Measurements from ENCODE around the gene BLACAT1. TPM values are rescaled to one million over a fixed set of nuclear protein-coding genes. Genes with fewer than 3 reads are reported as not detected.

BLACAT1 gene
- total RNA-seq, 1 experiment from 2014 or later: 9.8 TPM

DNA sequence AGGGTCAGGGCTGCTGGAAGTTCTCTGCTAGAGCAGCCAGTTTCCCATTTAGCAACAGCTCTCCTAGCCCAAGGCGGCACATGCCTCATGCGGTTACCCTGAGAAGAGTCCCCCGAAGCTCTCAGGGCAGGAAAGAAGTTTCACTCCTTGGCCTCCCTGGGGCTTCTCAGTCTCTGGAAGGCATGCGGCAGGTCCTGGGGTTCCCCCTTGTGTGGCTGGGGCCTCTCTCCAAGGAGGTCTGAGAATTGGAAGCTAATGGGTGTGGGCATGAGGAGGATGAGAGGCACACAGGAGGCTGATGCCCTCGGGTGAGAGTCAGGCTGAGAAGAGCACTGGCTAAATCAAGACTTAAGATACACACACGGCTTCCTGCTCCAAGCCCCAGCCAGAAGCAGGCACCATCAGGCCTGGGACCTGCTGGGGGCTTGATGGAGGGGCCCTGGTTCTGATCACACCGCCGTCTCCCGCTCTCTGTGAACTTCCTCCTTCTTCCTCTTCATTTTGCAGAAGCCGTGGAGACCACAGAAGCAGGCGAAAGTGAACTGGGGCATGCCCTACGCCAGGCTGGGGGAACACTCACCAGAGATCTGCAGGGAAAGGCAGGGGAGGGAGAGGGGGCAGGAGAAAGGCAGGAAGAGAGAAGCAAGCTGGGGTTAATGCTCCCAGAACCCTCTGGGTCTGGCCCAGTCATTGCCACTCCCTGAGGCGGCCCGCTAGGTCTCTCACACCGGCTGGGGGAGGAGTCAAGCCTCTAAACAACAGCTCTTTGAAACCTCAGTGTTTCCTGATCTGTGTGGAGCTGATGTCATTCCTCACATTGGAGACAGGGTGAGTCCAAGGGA is 15.1 kb downstream of the BLACAT1 start:
- Mint-ChIP-seq H3K36me3 (no peaks in the 10 kb centered on the region), H3K27me3 (ENCODE audit: low read depth) (peaks cover 27% of the 10 kb centered on the region), H3K4me1 (peaks cover 91% of the 10 kb centered on the region), H3K4me3 (no peak overlapping the region), H3K27ac (no peak overlapping the region; the same call in 1 of the 2 replicates), H3K9me3 (no peaks in the 10 kb centered on the region)
- DNase-seq (ENCODE audit: low spot score): peak; percentile 53
- CTCF ChIA-PET: interaction anchor here (0.6 to 10.6 kb wide), 15 partner anchors 11 to 167 kb away, joined by 3 to 210 read pairs (median 5); partner anchors contain the start of gene BLACAT1
- POLR2A ChIA-PET: interaction anchor here (1.2 to 2.5 kb wide), 5 partner anchors 11 to 45 kb away, joined by 3 to 15 read pairs (median 9); partner anchors contain the start of gene BLACAT1
- ATAC-seq: peak; percentile 16
- TF ChIP-seq, protein P1, sequence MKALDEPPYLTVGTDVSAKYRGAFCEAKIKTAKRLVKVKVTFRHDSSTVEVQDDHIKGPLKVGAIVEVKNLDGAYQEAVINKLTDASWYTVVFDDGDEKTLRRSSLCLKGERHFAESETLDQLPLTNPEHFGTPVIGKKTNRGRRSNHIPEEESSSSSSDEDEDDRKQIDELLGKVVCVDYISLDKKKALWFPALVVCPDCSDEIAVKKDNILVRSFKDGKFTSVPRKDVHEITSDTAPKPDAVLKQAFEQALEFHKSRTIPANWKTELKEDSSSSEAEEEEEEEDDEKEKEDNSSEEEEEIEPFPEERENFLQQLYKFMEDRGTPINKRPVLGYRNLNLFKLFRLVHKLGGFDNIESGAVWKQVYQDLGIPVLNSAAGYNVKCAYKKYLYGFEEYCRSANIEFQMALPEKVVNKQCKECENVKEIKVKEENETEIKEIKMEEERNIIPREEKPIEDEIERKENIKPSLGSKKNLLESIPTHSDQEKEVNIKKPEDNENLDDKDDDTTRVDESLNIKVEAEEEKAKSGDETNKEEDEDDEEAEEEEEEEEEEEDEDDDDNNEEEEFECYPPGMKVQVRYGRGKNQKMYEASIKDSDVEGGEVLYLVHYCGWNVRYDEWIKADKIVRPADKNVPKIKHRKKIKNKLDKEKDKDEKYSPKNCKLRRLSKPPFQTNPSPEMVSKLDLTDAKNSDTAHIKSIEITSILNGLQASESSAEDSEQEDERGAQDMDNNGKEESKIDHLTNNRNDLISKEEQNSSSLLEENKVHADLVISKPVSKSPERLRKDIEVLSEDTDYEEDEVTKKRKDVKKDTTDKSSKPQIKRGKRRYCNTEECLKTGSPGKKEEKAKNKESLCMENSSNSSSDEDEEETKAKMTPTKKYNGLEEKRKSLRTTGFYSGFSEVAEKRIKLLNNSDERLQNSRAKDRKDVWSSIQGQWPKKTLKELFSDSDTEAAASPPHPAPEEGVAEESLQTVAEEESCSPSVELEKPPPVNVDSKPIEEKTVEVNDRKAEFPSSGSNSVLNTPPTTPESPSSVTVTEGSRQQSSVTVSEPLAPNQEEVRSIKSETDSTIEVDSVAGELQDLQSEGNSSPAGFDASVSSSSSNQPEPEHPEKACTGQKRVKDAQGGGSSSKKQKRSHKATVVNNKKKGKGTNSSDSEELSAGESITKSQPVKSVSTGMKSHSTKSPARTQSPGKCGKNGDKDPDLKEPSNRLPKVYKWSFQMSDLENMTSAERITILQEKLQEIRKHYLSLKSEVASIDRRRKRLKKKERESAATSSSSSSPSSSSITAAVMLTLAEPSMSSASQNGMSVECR (CRISPR knock-in tag; IDR thresholded peaks at IDR 0.05; ENCODE audit: borderline replicate concordance): no peak
- 0 out of 2 replicates have a peak, but pooled peaks have one; percentile 15 for TF ChIP-seq FOXK1 (CRISPR knock-in tag; IDR thresholded peaks at IDR 0.05)

GRCh38 chr1:205440121-205440475 is 15.7 kb downstream of the BLACAT1 start:
- TF ChIP-seq E2F1 (CRISPR knock-in tag; IDR thresholded peaks at IDR 0.05) (no peak), PREB (CRISPR knock-in tag; IDR thresholded peaks at IDR 0.05; ENCODE audit: borderline replicate concordance) (no peak)
- TF ChIP-seq, protein P2, sequence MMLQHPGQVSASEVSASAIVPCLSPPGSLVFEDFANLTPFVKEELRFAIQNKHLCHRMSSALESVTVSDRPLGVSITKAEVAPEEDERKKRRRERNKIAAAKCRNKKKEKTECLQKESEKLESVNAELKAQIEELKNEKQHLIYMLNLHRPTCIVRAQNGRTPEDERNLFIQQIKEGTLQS (CRISPR knock-in tag; conservative IDR thresholded peaks at IDR 0.05): no peak
- DNase-seq (ENCODE audit: low spot score): no peak
- Mint-ChIP-seq H3K27ac (no peak overlapping the region), H3K27me3 (ENCODE audit: low read depth) (peaks cover 33% of the 10 kb centered on the region), H3K4me3 (no peak overlapping the region), H3K36me3 (no peaks in the 10 kb centered on the region), H3K4me1 (peaks cover 85% of the 10 kb centered on the region), H3K9me3 (no peaks in the 10 kb centered on the region)
- POLR2A ChIA-PET: interaction anchor here (2.5 kb wide), 1 partner anchor 11 kb away, joined by 15 read pairs; no protein-coding TSS in a partner anchor
- CTCF ChIA-PET: interaction anchor here (1.0 to 10.6 kb wide), 9 partner anchors 10 to 167 kb away, joined by 5 to 210 read pairs (median 16); partner anchors contain the start of gene BLACAT1
- no peak for ATAC-seq

DNA sequence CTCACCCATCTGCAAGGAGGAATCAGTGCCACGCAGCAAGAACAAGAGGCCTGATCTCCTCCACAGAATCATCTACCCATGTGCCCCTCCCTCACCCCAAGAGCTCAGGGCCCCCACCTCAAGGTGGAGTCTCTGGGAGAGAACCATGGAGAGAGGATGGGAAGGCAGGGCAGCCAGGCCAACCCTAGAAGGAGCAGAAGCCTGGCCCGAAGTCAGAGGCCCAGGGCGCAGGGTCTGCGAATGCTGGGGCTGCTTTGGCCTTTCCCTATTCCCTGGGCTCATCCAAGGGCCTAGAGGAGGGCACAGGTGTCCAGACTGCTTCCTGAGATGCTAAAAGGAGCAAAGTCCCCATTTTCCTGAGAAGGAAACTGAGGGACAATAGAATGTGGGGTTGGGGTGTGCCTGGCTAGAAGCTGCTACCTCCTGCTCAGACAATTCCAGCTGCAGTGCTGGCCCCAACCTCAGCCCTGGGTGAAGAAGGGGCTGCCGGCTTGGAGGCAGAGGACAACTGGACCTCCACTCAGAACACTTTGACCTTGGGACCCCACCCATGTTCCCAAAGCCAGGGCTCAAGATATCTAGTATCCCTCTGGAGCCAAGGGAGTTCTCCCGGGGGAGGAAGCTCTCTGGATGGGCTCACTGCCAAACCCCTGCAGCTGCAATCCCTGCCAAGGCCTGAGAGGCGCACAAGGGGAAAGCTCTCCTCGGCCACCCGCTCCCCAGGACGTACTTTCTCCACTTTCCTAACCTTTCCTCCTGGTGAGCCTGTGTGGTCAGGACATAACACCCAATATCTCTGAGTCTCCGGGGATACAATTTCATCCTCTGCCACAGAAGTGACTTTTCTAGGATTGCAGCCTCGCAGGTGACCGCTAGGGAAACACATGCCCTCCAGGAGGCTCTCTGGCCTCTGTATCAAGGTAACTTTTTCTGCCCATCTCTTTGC is 17.4 kb downstream of the BLACAT1 start:
- ATAC-seq: peak; percentile 41
- DNase-seq (ENCODE audit: low spot score): peak; percentile 63
- Mint-ChIP-seq H3K36me3 (no peaks in the 10 kb centered on the region), H3K9me3 (no peaks in the 10 kb centered on the region), H3K27me3 (ENCODE audit: low read depth) (peaks cover 46% of the 10 kb centered on the region), H3K27ac (no peak overlapping the region; the same call in 1 of the 2 replicates), H3K4me3 (no peak overlapping the region), H3K4me1 (peaks cover 71% of the 10 kb centered on the region)
- no peak for TF ChIP-seq USF1 (CRISPR knock-in tag; IDR thresholded peaks at IDR 0.05)
- peak; percentile 34; the same call in 1 of the 2 replicates for TF ChIP-seq ZNF423 (CRISPR knock-in tag; IDR thresholded peaks at IDR 0.05)
- POLR2A ChIA-PET: interaction anchor here (0.8 to 1.2 kb wide), 3 partner anchors 10 to 31 kb away, joined by 3 to 9 read pairs (median 7); partner anchors contain the start of gene BLACAT1
- CTCF ChIA-PET: interaction anchor here (0.5 to 10.6 kb wide), 26 partner anchors 8 to 166 kb away, joined by 3 to 210 read pairs (median 6); partner anchors contain the start of genes BLACAT1 and LEMD1

Measured in WTC11 (cell line).